ENCODE results near the gene RTRAF. TPM values are rescaled to one million over a fixed set of nuclear protein-coding genes. Genes with fewer than 3 reads are reported as not detected.

The RTRAF gene
- total RNA-seq, 6 donors from 2014 or later: 7.3 to 116 (median 62.0) TPM

DNA sequence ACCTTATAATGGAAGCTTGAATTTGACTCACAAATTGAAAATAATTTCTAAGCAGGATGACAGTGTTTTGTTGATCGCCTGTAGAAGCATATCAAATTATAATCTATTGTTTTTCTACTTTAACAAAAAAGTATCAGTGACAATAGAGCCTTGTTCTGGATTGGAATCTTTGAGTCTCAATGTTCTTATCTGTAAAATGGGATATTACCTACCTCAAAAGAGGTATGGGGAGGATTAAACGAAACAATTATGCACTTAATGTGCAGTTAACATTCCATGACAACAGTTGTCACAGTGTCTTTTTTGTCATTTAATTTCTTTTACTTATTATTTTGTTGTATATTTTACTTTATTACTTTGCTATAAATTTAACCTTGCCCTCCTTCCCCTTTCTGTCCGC is 1.1 kb downstream of the RTRAF start:
- Histone ChIP-seq H3K36me3 (peaks cover 7 to 40% (median 17%) of the 10 kb centered on the region in 4 donors), H3K9me3 (no peaks in the 10 kb centered on the region), H3K27ac (peak overlapping the region in 1 of 4 donors; percentile 92), H3K4me3 (peak overlapping the region; percentile 76 to 83 (median 81)), H3K4me1 (peaks cover 8 to 17% (median 15%) of the 10 kb centered on the region in 4 donors), H3K27me3 (no peaks in the 10 kb centered on the region)
- ATAC-seq (ENCODE audit: low FRiP score in 2 of 2) (no peak), DNase-seq (no peak)
- TF ChIP-seq EP300 (IDR thresholded peaks at IDR 0.05) (no peak), POLR2AphosphoS5 (IDR thresholded peaks at IDR 0.05) (no peak), POLR2A (IDR thresholded peaks at IDR 0.05) (no peak)
- TF ChIP-seq, protein P1, sequence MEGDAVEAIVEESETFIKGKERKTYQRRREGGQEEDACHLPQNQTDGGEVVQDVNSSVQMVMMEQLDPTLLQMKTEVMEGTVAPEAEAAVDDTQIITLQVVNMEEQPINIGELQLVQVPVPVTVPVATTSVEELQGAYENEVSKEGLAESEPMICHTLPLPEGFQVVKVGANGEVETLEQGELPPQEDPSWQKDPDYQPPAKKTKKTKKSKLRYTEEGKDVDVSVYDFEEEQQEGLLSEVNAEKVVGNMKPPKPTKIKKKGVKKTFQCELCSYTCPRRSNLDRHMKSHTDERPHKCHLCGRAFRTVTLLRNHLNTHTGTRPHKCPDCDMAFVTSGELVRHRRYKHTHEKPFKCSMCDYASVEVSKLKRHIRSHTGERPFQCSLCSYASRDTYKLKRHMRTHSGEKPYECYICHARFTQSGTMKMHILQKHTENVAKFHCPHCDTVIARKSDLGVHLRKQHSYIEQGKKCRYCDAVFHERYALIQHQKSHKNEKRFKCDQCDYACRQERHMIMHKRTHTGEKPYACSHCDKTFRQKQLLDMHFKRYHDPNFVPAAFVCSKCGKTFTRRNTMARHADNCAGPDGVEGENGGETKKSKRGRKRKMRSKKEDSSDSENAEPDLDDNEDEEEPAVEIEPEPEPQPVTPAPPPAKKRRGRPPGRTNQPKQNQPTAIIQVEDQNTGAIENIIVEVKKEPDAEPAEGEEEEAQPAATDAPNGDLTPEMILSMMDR (IDR thresholded peaks at IDR 0.05): no peak
- 67 to 71% methylated on average over 3 of the region's 3 CpGs for WGBS, 2 donors

DNA sequence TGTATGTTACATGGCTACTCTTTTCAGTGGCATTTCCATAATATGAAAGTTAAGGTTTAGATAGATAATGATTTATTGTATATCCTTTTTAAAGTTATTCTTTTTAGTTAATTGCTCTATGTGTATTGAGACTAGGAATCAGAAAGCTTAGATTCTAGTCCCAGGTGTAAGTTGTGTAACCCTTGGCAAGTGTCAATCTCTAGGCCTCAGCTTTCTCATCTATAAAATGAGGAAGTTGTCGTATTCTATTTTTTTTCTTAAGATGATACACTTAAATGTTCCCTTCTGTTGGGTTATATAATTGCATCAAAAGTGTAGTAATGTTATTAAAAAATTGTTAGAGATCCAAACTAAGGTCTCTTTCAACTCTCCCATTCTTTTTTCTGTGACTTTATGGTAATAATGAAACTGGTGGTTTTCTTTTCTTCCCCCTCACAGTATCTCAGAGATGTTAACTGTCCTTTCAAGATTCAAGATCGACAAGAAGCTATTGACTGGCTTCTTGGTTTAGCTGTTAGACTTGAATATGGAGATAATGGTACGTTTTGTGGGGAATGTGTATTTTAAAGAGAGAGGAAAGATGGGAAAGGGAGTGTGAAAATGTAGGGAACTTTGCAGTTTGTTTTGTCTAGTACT is 4.1 kb downstream of the RTRAF start:
- Histone ChIP-seq H3K9me3 (no peaks in the 10 kb centered on the region), H3K27me3 (no peaks in the 10 kb centered on the region), H3K4me1 (peaks cover 8 to 20% (median 14%) of the 10 kb centered on the region in 4 donors), H3K36me3 (peaks cover 10 to 57% (median 18%) of the 10 kb centered on the region in 4 donors), H3K4me3 (no peak overlapping the region), H3K27ac (no peak overlapping the region)
- 73 to 75% methylated on average over 3 of the region's 3 CpGs for WGBS, 2 donors
- no peak for TF ChIP-seq POLR2AphosphoS5 (IDR thresholded peaks at IDR 0.05)
- no peak for TF ChIP-seq EP300 (IDR thresholded peaks at IDR 0.05)
- TF ChIP-seq, protein P1 (IDR thresholded peaks at IDR 0.05): no peak
- TF ChIP-seq POLR2A (IDR thresholded peaks at IDR 0.05): no peak
- ATAC-seq (ENCODE audit: low FRiP score in 2 of 2) (no peak), DNase-seq (no peak)

GRCh38 chr14:51996148-51996746 is 6.9 kb downstream of the RTRAF start:
- peaks cover 0 to 4% (median 0%) of the 10 kb centered on the region in 4 donors for H3K4me1 ChIP-seq
- peaks cover 10 to 86% (median 28%) of the 10 kb centered on the region in 4 donors for H3K36me3 ChIP-seq
- H3K27ac ChIP-seq: no peak overlapping the region
- no peak for TF ChIP-seq POLR2AphosphoS5 (IDR thresholded peaks at IDR 0.05)
- TF ChIP-seq, protein P1 (IDR thresholded peaks at IDR 0.05): peak; percentile 26 to 71 (median 49)
- no peak for TF ChIP-seq POLR2A (IDR thresholded peaks at IDR 0.05)
- TF ChIP-seq EP300 (IDR thresholded peaks at IDR 0.05): no peak
- 48 to 49% methylated on average over 4 of the region's 4 CpGs for WGBS, 2 donors
- DNase-seq (no peak), ATAC-seq (ENCODE audit: low FRiP score in 2 of 2) (no peak)
- no peaks in the 10 kb centered on the region for H3K27me3 ChIP-seq
- H3K9me3 ChIP-seq: no peaks in the 10 kb centered on the region
- H3K4me3 ChIP-seq: no peak overlapping the region

- Histone ChIP-seq H3K9me3 (no peaks in the 10 kb centered on the region), H3K36me3 (peaks cover 23 to 88% (median 29%) of the 10 kb centered on the region in 4 donors), H3K27ac (no peak overlapping the region), H3K4me3 (no peak overlapping the region), H3K4me1 (peaks cover 0 to 11% (median 4%) of the 10 kb centered on the region in 4 donors), H3K27me3 (no peaks in the 10 kb centered on the region)
- ATAC-seq (ENCODE audit: low FRiP score in 2 of 2): no peak
- TF ChIP-seq POLR2A (IDR thresholded peaks at IDR 0.05) (no peak), EP300 (IDR thresholded peaks at IDR 0.05) (no peak), POLR2AphosphoS5 (IDR thresholded peaks at IDR 0.05) (no peak)
- TF ChIP-seq, protein P1 (IDR thresholded peaks at IDR 0.05): no peak
- DNase-seq: no peak
Measured at GRCh38 chr14:51998348-51998747, 9.0 kb downstream of the RTRAF start.

Measured in upper lobe of left lung (tissue), 6 donors.